Fibroblast of mammary gland (primary cell): ENCODE results near the gene PPP2R2C.

Source experiments
- DNase-seq: peaks from one replicate; pipeline ENCODE4 v3.0.0-alpha.2; 2010; ENCODE audit warnings: low read depth
- H3K4me3 ChIP-seq: 2 replicates; pipeline ENCODE4 v1.5.1; 2011; ENCODE audit warnings: low read depth, mild to moderate bottlenecking, low read length, moderate library complexity; ENCODE audit not compliant: control insufficient read depth
- CTCF ChIP-seq: conservative IDR thresholded peaks from 2 replicates; pipeline ENCODE4 v1.5.1; 2011; ENCODE audit warnings: low read depth, low read length, inconsistent platforms; ENCODE audit not compliant: control insufficient read depth, insufficient read depth

Gene PPP2R2C

GRCh38 chr4:6364146-6364545, 108.3 kb downstream of the PPP2R2C start:
- no peak for TF ChIP-seq CTCF
- H3K4me3 ChIP-seq = no peak overlapping the region
- DNase-seq = no peak

GRCh38 chr4:6362896-6363295, 109.5 kb downstream of the PPP2R2C start:
- no peak for TF ChIP-seq CTCF
- DNase-seq = peak; percentile 20

GRCh38 chr4:6362243-6362885, 110.0 kb downstream of the PPP2R2C start:
- no peak overlapping the region for H3K4me3 ChIP-seq
- no peak for DNase-seq
- no peak for TF ChIP-seq CTCF

More at GRCh38 chr4:6362896-6363295, 109.5 kb downstream of the PPP2R2C start:
- H3K4me3 ChIP-seq = no peak overlapping the region

DNA sequence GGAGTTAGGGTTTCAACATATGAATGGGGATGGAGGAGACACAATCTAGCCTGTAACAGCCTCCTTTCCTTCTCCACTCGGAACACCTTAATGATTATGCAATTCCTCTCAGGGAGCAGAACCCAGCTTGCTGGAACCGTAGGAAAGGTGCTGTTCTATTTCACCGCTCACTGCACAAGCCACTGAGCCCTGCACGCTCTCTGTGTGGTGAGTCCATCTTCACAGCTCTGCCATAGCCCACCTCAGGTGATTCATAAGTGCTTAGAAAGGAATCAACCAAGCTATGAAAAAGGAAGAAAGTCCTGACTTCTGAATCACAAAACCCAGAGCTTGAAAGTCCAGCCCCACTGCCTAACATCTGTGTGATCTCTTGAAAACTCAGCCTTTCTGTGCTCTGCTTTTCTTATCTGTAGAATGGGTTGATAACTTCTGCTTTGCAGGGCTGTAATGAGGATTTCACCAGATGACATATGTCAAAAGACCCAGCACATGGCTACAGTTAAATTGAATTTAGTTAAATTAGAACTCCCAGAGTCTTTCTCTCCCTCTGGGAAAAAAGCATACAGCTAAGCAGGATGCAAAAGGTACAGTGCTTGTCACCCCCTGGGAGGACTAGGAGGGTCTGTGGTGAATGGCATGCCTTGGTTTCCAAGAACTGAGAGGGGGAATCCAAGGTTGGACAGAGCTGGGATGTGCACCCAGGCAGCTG, 111.2 kb downstream of the PPP2R2C start:
- H3K4me3 ChIP-seq = no peak overlapping the region
- TF ChIP-seq CTCF = no peak
- no peak for DNase-seq

DNA sequence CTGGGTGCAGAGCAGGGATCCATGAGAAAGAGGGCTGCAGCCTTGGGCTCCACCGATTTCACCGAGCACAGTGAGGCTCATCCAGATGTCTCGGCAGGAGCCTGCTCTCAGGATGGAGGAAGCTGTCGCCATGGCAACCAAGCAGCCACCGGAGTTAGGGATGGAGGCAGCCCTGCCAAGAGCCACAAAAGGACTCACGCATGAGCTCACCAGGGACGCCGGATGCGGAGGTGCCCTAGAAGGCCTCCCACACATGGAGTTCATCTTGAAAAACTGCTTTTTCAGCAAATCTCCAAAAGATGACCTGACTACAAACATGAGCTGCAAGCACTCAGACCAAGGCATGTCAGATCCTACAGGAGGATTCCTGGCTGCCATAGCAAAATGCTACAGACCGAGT, 112.0 kb downstream of the PPP2R2C start:
- H3K4me3 ChIP-seq = no peak overlapping the region
- no peak for DNase-seq
- no peak for TF ChIP-seq CTCF

DNA sequence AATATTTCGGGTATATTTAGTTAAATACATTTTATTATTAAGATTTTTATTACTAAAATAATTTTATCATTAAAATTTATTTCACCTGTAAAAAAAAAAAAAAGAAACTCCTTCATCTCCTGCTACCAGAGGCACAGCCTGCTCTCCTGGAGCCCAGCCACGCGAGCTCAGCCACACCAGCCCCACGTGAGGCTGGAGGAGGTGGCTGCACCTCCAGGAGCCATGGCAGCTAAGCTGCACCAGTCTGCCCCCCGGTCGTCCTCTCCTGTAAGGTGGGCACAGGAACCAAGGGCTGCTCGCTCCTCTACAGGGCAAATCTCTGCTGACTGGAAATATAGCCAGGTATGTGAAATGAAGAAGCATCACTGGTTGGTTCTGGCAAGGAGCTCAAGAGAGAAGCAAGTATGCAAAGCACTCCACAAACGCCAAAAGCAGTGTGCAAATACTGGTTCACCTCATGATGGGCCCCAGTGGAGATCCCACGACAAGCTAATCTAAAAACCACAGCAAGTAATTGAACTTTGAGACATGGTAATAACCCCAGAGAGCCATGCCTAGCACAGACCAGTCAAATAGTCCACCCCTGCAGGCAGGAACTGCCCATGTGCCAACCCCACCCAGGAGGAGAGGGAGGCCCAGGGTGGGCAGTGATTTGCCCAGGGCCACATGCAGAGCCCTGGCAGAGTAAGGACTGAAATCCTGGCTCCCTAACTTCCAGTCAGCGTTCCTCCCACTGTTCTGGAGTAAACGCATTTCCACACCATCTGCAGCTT, 112.7 kb downstream of the PPP2R2C start:
- DNase-seq = no peak
- no peak overlapping the region for H3K4me3 ChIP-seq
- no peak for TF ChIP-seq CTCF
